GM12874 (cell line): ENCODE results near the gene QRFP.

Source experiments
- CTCF ChIP-seq: IDR thresholded peaks from 2 replicates; pipeline ENCODE4 v1.5.1; 2011; ENCODE audit warnings: low read depth, mild to moderate bottlenecking, control low read depth, low read length, moderate library complexity; ENCODE audit not compliant: insufficient read depth

QRFP gene

DNA sequence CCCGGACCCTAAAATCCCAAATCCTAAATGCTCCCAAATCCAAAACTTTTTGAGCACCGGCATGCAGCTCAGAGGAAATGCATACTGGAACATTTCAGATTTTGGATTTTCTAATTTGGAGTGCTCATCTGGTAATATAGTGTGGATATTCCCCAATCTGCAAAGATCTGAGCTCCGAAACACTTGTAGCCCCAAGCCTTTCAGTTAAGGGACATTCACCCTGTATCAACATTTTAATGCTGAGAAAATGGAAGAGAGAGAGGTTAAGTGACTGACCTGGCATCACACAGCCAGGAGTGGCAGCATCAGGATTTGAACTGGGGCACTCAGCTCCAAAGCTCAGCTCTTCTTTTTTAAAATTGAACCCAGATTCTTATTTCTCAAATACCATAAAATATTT lies 30.7 kb downstream of the QRFP start:
- TF ChIP-seq CTCF = no peak

GRCh38 chr9:130864541-130864940 lies 32.1 kb downstream of the QRFP start:
- no peak for TF ChIP-seq CTCF

- TF ChIP-seq CTCF = no peak
Measured at GRCh38 chr9:130862747-130863146, 33.9 kb downstream of the QRFP start.

DNA sequence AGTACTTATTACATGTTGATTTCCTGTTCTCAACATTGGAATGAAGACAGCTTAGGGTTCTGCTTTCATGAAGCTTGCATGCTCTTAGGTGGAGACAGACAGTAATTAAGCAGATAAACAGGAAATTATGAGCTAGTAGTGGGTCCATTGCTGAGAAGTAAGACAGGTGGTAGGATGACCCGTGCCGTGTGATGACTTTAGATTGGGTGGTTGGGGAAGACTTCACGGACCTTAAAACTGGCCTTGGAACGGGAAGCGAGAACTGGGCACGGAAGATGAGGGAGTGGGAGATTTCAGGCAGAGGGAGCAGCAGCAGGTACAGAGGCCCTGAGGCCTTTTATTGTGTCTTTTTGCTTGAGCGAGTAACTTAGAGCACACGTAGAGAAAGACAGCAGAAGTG lies 34.4 kb downstream of the QRFP start:
- no peak for TF ChIP-seq CTCF

DNA sequence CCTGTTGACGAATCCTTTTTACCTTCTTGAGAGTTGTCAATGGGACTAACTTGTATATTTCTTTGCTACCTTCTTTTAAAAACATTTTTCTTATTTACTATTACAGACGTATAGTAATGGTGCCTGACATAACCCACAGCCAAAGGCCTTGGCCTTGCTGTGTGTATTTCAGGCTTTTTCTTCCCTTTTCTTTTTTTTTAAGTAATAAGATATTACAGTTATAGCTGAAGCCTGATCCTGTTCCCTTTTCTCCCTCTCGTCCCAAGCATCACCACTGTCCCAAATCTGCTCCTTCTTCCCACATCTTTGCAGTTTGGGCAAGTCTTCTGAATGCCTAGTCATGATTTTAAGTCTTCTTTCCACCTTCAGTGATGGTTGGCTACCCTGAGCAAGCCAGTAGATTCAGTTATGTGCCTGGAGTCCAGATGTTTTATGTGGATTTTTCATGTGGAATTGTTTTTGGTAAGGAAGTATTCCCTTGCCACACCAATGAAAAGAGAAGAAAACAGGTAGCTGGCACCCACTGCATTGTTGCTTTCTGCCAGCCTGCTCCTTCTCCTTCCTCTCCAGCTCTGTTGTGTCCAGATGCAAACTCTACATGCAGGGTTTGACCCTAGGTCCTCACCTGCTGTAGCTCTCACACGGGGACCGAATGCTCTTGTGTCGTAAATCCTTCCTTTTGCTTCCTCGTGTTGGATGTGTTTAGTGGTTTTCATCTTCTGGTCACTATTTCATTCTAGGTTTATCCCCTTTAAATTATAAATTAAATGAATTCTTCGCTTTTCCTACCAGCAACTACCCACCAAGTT lies 35.0 kb downstream of the QRFP start:
- TF ChIP-seq CTCF = no peak

DNA sequence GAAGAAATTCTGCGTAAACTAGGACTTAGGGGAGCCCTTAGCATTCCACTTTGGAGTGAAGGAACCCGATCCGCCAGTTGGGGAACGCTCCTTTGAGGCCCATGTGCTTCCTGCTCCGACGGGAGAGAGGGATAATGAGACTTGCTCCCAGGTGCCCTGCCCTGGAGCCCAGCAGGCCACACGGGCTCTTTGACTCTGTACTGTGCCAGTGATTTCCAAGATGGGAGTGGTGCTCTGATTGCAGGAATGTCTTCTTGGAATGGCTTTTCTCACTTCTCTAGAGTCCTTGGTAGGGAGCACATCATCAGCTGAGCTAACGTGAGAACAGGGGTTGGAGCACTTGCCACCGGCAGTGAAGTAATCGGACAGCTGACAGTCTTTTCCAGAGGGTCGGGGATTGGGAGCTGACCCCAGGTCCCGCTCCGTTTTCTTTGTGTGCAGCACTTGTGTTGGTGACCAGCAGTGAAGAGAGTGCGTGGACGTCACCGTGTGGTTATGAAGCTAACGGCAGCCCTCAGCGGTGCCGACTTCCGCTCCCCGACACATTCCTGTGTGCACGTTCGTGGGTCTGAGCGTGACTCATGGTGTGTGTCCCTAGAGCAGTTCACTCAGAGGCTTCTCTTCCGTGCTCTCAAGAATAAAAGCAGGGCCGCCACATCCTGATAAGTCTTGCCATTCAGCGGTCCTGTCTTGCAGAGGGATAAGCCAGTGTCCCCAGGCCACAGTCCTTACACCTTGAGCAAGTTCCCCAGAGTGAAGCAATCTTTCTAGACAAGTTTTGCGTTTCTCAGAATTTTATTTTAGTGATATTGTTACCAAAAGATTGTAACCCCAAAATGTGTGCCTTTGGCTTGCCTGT lies 35.9 kb downstream of the QRFP start:
- TF ChIP-seq CTCF = no peak
